Activated CD8-positive, alpha-beta memory T cell treated with anti-CD3 and anti-CD28 coated beads, Interleukin-2, amount 50 U/mL, for 1 hour (primary cell): ENCODE measurements around the gene CARD10.
A peak's percentile ranks its signal among the peaks of the same experiment; 100 is the strongest.
"Not testable (repeated sequence)": the region's sequence is repeated elsewhere in the genome, so short reads cannot be mapped to it uniquely, and the experiment has no call there.

Experiments used
- DNase-seq: peaks from one replicate; pipeline ENCODE4 v3.0.0-alpha.2; 2020; ENCODE audit errors: extremely low read depth

The CARD10 gene

DNA sequence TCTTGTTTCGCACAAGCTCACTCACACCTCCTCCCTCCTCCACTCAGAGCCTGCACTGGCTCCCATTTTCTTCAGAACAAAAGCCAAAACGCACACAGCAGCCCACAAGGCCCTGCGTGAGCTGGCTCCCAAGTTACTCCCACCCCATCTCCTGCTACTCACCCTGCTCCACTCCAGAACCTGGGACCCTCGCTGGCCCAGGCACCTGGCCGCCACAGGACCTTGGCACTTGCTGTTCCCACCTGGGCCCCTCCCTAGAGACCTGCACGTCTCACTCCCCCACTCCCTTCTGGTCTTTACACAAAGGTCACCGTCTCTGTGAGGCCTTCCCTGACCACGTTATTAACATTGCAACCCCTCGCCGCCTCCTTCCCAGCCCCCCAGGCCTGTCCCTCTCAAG is 32.1 kb downstream of the CARD10 start:
- DNase-seq, result no peak

DNA sequence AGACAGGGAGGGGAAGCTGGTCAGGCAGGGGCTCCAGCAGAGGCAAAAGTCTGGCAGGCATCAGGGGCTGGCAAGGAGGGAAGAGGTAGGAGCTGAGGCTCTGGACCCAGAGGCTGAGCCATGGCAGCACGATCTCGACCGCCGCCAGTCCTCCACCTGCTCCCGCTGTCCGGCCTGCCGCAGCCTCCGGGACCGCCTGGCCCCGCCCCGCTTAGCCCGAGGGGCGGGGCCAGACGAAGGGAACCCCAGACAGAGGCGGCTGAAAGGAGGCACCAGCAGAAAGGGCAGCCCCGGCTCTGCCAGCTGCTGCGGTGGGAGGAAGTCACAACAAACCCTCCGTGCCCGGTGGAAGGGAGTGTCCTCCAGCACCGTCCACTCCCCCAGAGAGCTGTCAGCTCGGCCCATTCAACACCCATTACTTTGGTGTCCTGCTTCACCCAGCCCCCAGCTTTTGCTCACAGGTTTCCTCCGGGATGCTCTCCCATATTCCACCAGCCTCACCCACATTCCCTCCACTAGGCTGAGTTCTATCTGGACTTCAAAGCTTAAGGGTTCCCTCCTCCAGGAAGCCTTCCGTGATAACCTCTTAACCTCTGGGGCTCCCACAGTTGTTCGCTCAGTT is 32.9 kb downstream of the CARD10 start, which contains the start of gene MFNG:
Gene MFNG, minus strand, starts transcription at position 161 of the 622 bp plus-strand sequence. CDS start 207 bp downstream, outside the sequence.
- peak; percentile 23 for DNase-seq

DNA sequence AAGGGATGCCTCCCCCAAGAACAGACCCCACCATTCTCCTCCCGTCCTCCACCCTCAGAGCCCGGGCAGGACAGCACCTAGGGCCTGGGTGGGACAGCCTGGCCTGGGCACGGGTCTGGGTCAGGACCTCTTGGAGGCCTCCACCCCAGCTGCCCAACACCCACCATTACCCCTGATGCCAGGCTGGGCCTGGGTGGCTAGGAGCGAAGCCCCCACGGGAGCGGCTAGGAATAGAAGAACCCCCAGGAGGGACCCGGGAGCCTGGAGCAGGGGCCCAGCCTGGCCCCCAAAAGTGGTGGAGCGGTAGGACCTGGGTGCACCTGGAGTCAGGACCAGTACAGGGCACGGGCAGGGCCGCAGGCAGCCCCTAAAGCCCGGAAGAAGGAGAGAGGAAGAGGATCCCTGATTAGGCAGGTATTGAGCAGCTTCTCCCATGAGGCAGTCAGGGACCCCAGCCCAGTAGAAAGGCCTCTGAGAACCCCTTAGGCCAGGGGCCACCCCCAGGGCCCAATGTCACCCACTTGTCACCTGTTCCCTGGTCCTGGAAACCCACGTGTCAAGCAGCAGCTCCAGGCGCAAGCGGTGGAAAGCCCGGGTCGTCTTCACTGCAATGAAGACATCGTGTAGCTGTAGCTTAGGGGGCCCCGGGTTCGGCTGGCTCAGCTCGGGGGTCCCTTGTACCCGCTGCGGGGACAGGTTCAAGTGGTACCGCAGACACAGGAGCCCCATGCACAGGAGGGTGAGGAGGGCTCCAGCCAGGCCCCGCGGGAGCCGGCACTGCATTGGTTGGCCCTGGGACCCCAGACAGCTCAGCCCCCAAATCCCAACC is 33.6 kb downstream of the CARD10 start:
- DNase-seq, result no peak

DNA sequence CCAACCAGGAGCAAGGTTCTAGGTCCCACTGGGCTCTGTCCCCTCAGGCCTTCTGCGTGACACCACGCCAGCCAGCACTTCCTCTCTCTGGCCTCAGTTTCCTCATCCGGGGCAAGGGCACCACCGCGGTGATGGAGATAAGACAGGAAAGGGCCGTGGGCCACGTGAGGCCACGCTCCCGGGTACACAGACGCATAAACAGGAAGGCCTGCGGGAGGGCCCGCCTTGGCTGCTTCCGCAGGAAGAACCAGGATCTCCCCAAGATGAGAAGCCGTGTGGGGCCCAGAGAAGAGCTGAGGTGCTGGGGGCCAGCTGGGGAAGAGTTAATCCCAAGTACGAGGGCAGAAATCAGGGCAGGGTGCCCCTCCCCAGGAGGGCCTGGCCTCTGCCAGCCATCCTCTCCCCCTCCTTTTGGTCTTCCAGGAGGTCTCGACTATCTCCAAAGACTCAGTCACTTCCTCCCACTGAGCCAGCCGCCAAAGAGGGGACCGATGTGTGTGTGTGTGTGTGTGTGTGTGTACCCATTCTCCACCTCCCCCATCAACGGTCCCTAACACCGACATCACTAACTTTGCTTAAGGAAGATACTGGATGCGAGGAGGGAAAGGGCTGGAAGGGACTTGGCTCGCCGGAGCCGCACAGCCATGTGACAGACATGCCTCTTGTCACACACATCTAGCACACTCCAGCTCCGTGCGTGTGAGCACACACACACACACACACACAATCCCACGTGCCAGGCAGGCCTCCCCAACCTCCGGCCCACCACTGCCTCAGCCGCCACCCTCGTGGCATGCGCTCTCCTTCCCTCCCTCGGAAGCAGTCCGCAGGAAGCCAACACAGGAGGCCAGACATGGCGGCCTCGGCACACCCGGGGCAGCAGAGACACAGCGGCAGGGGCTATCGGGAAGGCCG is 34.5 kb downstream of the CARD10 start:
- peak; percentile 34 for DNase-seq

DNA sequence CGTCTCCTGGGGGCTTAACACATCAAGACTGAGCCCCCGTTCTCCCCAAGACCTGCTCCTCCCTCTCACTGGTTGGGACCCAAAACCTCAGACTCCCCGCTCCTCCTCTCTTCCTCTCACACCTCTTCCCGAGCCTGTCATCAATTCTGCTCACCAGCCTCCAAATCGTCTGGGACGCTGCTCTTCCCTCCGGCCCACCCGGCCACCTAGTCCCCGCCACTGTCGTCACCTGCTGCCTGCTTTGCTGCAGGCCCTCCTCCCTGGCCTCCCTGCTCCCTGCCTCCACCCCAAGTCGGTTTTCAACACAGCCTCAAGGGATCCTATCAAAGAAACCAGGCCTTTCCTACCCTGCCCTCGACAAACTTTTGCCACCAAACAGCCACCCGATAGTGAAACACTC is 36.2 kb downstream of the CARD10 start:
- no peak for DNase-seq

DNA sequence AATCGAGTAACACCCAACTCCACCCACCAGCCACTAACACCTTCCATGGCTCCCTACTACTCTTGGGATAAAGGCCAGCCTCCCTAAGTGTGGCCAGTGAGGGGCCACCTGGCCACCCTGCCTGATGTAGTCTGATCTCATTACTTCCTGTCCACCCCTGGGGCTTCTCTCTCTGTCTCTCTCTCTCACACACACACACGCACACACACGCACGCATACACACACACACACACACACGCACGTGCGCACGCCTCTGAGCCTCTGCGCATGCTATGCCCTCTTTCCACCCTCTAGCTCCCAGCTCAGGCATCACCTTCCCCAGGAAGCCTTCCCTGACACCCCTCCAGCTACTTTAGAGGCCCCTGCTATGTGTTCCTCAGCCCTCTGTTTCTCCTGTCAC is 37.0 kb downstream of the CARD10 start:
- no peak for DNase-seq

DNA sequence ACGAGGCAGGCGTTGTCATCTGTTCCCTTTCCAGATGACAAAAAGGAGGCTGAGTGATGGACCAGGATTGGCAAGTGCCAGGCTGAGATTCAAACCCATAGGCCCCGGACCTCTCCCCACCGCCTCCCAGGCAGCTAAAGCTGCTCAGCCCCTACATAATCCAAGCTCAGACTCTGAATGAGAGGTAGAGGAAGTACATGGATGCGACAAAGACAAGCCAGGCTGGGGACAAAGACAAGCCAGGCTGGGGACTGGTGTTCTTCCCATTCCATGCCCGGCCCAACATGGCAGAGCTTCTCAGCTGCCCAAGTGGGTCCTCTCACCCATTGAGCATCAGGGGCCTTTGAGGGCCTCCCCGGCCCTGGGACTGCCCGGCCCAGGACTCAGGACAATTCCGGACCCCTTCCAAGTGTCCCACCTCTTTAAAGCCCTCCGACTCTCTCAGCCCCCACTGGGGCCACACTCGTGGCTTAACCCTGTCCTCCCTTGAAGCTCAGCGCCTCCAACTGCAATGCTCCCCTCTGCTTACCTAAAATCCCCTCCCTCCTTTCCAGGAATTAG is 37.8 kb downstream of the CARD10 start:
- DNase-seq, result no peak

DNA sequence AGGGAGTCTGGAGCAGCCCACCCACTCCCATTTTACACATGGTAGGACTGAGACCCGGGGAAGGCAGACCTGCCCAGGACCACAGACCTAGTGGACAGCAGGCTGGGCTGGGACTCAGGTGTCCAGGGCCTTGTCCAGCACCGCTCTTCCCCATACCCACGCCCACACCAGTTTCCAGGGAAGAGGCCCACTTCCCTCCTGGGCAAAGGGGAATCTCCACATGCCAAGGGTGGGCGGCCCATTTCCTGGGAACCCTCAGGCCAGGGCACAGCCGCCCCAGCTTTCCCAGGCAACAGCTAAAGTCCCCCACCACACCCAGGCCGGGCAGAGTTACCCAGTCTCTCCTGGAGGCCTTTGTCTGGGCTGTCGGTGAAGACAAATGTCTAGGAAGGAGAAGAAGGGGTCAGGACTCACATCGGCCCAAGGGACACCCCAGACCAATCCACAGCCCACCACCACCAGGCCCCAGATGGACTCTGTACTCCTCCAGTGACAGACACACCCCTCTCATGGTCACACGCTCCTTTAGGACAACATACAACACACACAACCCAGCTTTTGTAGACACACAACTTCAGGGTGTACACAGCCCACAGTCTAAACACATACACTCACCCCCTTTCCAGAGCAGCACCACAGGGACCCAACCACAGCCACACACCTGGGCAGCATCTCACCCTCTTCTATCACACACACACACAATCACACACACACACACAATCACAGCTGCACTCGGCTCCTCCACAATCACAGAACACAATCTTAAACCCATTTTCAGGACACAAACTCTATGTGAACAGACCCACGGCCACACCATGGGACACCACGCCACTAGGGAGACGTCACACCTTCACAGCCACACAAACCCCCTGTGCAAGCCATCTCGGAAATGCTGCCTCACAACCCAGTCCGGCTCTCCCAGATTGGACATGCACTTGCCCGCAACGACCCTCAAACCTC is 38.5 kb downstream of the CARD10 start:
- no peak for DNase-seq

DNA sequence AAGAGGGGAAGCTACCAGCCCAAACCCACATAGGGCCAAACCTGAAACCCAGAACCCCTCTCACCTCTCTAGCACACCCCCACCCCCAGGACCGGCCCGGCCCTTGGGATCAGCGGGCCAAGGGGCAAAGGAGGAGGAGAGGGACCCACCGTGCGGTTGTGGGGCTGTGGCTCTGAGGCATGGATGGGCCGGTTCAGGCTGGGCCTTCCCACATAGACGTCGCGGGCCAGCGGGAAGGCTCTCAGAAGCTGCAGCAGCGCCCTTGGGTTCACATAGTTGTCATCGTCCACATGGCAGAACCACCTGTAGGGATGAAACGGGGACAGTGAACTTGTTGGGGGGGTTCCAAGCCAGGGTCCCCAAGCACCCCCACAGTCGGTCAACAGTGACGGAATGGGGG is 40.0 kb downstream of the CARD10 start:
- no peak for DNase-seq

DNA sequence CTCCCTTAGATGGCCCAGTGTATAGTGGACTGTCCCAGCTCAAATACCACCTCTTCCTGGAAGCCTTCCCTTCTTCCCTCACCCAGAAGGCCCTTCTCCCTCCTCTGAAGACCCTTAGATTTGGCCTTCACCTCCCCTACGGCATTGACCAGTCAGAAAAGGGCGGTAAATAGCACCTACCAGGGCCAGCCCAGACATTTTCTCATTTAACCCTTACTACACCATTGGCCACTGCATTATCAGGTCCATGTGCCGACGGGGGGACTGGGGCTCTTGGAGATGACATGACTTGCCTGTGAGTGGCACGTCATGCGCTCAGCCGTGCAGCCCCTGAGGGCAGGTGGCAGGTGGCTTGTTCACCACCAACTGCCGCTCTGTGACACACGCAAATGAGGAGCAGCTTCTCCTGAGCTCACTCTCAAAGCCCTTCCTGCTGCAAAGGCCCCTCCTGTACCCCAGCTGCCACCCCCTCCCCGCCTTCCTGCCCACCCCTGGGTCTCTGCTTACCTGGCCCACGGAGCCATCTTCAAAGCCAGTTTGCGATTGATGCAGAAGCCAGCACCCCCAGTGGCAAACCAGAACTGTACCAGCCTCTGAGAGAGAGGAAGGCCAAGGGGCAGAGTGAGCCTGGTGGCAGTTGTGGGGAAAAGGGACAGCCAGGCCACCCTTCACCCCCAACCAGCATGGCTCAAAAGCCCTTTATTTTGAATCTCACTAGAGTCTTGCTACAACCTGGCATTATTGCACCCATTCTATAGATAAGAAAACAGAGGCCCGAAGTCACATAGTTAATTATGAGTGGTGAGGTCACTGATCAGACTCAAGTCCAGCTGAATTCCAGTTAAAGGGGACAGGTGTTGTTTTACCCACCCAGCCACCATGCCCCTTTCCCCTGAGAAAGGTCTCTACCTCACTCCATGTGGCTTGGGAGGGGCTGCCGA is 42.6 kb downstream of the CARD10 start:
- DNase-seq, result no peak

DNA sequence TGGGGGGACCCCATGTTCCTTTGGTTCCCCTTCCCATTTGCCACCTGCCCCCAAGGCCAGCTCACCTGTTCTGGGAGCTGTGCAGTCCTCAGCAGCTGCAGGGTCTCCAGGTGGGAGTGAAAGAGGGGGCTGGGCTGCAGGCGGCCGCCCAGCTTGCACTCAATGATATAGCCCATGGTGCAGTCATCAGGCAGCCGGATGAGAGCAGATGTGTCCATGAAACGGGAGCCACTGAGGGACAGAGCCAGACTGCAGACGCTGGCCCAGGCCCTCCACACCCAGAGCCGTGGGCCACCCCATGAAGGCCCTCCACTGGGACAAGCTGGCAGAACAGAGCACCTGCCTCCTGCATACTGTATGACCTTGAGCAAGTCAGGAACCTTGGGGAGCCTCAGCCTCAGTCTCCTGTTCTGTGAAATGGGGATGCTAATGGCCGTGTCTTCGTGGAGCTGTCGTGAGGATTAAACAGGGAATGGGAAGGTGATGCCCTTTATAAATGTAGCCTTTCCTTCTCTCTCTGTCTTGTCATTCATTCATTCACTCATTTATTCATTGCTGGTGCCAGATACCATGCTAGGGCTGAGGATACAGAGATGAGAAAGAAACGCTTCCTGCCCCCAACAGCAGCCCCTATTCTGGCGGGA is 44.6 kb downstream of the CARD10 start:
- DNase-seq, result no peak

DNA sequence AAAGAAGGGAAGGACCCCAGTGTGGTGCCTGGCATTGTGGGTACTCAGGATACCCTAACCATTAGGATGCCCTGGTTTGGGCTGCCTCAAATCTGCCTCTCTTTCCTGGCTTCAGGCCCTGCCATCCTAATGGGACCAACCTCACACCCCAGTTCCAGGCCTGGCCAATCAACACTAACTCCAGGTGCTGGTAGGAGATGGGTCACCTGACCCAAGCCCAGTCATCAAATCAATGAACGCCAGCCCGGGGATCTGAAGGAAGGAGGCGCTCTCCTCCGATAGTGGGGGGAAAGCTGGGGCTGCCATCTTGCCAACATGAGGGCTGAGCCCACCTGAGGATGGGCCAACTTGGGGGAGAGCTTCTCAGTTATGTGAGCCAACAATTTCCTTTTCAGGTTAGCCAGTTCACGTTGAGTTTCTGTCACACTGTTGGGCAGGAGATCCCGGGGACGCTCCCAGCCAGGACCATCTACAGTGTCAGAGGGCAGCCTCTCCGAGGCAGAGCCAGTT is 45.7 kb downstream of the CARD10 start:
- no peak for DNase-seq

DNA sequence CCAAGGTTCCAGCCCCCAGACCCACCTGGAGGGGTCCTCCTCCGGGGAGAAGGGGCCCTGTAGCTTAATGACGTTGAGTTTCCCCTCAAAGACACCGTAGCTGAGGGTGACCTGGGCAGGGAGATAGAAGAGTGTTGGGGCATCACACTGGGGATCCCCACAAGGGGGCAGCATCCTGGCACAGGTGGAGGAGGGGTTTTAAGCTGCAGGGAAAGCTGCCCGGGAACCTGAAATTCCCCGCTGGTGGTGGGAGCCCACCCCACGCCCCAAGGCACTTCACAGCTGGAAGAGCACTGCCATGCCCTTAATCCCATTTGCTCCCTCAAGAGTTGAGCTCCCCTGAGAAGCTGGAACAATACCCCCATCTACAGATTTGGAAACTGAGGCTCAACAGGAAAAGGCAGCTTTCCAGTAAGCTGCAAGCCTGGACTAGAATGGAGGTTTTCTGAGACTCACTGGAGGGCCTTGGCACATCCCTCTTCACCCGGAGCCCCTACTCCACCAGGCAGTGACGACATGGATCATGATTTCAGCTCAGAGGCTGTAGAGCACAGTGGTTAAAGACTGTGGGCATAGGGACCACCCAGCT is 46.7 kb downstream of the CARD10 start:
- DNase-seq, result no peak

DNA sequence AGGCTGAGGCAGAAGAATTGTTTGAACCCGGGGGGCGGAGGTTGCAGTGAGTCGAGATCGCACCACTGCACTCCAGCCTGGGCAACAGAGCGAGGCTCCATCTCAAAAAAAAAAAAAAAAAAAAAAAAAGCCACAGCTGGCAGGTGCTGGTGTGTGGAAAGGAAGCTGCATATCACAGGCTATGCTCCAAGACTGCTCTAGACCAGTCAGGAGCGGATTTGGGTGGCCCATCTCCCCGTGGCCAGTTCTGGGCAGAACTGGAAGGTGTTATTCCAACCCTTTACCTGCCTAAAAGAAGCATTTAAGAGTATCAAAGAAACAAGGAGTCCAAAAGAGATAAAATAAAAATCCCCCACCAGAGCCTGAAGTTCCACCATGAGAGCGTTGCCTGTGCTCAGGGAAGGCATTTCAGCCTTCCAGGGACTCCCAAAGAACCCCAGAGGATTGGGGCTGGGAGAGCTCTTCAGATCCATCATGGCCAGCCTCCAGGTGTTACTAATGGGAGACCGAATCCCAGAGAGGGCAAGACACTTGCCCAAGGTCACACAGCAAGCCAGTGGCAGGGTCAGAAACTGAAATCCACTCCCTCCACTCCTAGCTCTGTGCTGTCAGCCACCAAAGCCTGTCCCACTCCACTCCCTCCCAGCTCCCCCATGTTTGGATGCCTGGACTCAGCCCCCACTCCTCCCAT is 47.3 kb downstream of the CARD10 start:
- DNase-seq, result no peak

DNA sequence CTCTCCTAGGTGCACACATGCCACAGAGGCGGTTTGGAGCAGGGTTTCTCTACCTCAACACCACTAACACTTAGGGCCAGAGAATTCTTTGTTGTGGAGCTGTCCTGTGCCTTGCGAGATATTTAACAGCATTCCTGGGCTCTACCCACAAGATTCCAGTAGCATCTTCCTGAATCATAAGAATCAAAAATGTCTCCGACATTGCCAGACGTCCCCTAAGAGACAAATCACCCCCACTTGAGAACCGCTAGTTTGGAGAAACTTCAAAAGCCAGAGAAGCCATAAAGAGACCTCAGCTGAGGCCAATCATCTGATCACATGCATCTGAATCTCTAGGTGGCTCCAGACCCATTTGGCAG is 49.1 kb downstream of the CARD10 start:
- no peak for DNase-seq

DNA sequence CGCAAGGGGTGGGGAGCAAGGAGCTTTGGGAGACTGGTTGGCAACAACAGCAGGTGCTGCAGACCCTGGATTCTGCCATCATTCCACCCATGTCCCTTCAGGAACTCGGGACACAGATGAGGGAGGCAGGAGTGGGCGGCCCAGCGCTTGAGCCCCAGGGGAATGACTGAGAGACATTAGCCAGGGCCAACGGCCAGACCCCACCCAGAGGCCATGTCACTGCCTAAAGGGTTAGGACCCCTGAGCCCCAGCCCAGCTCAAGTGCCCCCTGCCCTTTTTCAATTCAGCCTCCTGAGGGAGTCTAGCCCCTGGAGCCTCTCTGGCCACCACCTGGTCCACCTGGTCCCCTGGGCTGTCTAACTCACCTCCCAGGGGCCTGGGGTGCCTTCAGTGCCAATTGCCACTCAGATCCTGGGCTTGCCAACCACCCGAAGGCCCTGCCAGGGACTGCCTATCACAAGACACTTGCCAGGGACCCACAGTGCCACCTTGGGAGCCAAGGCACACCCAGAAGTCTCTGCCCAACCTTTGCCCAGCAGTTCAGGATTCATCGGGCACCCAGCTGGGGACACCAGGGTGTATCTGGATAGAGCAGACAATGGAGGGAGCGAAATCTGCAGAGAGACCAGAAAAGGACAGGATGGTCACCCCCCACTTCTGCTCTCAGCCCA is 49.7 kb downstream of the CARD10 start:
- no peak for DNase-seq

DNA sequence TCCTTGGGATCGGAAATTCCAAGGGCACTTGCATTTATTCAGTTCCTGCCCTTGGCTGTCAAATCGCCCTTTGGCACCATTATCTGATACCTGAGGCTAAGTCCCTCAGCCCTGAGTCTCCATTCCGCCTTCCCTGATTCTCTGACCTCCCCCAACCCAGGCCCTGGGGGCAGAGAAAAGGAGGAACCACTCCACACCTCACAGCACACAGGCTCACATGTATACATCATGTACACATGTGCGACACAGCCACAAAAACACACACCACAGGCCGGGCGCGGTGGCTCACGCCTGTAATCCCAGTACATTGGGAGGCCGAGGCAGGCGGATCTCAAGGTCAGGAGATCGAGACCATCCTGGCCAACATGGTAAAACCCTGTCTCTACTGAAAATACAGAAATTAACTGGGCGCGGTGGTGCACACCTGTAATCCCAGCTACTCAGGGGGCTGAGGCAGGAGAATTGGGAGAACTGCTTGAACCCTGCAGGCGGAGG is 51.0 kb downstream of the CARD10 start:
- not testable (repeated sequence) for DNase-seq
